Cardiac muscle cell (in vitro differentiated cells and primary cell): ENCODE measurements around the gene NOL4L. TPM values are rescaled to one million over a fixed set of nuclear protein-coding genes. Genes with fewer than 3 reads are reported as not detected.

Experiments used
- DNase-seq, 2 donors: peaks; one replicate each; pipeline versions ENCODE4 v3.0.0 to v3.0.0-alpha.2; 2010 to 2017; ENCODE audit warnings: low read depth in 1 of 2, low spot score in 1 of 2
- H3K27ac ChIP-seq: fragments of 200-600 bp; sonication (generic); 2 replicates; pipeline ENCODE4 v1.5.1; 2016
- H3K27me3 ChIP-seq: fragments of 200-600 bp; sonication (generic); 2 replicates; pipeline ENCODE4 v1.6.0; 2016; ENCODE audit warnings: control low read depth
- H3K36me3 ChIP-seq: fragments of 200-600 bp; sonication (generic); 2 replicates; pipeline ENCODE4 v1.5.1; 2016; ENCODE audit warnings: control low read depth
- H3K4me1 ChIP-seq: fragments of 200-600 bp; sonication (generic); 2 replicates; pipeline ENCODE4 v1.8.1; 2017; ENCODE audit warnings: low read depth, mild to moderate bottlenecking, mixed run types
- H3K4me3 ChIP-seq: fragments of 200-600 bp; sonication (generic); 2 replicates; pipeline ENCODE4 v1.5.1; 2016; ENCODE audit warnings: mild to moderate bottlenecking
- H3K9me3 ChIP-seq: fragments of 200-600 bp; sonication (generic); 2 replicates; pipeline ENCODE4 v1.5.1; 2017; ENCODE audit warnings: low read depth, mild to moderate bottlenecking, control low read depth
- CTCF ChIP-seq: IDR thresholded peaks from 2 replicates; pipeline ENCODE4 v1.5.1; 2012; ENCODE audit warnings: low read depth, mild to moderate bottlenecking, low read length
- polyA plus RNA-seq: library from polyadenylated mRNA; unstranded; fragments of >200 nt; fragmentation: Nextera tagmentation; extraction: Ambion mirVana; gene quantifications from 2 replicates; pipeline ENCODE4 v1.2.1, GENCODE V29; 2016
- total RNA-seq: library from RNA; depleted of rRNA; stranded (reverse); fragments of >200 nt; gene quantifications from 2 replicates; pipeline ENCODE4 v1.2.3, GENCODE V29; 2016

The NOL4L gene
- total and polyA plus RNA-seq, 2 experiments from 2014 or later, result 29.9 to 42.9 TPM

- no peak for DNase-seq
- no peak for TF ChIP-seq CTCF
- Histone ChIP-seq H3K27ac (no peak overlapping the region), H3K27me3 (no peaks in the 10 kb centered on the region), H3K4me1 (peaks cover 23% of the 10 kb centered on the region), H3K4me3 (no peak overlapping the region), H3K9me3 (no peaks in the 10 kb centered on the region), H3K36me3 (no peaks in the 10 kb centered on the region)
Measured at GRCh38 chr20:32523613-32524213, 61.4 kb downstream of the NOL4L start.

- H3K4me3 ChIP-seq, result no peak overlapping the region
- no peak for TF ChIP-seq CTCF
- H3K36me3 ChIP-seq, result no peaks in the 10 kb centered on the region
- H3K27ac ChIP-seq, result no peak overlapping the region
- no peaks in the 10 kb centered on the region for H3K27me3 ChIP-seq
- peaks cover 16% of the 10 kb centered on the region for H3K4me1 ChIP-seq
- H3K9me3 ChIP-seq, result no peaks in the 10 kb centered on the region
- DNase-seq, result no peak
Measured at GRCh38 chr20:32522776-32523612, 62.1 kb downstream of the NOL4L start.

GRCh38 chr20:32522526-32522775 lies 62.7 kb downstream of the NOL4L start:
- no peak for TF ChIP-seq CTCF
- no peaks in the 10 kb centered on the region for H3K9me3 ChIP-seq
- H3K27ac ChIP-seq, result no peak overlapping the region

GRCh38 chr20:32521780-32522525 lies 63.2 kb downstream of the NOL4L start:
- Histone ChIP-seq H3K4me1 (peaks cover 19% of the 10 kb centered on the region), H3K9me3 (no peaks in the 10 kb centered on the region), H3K27me3 (no peaks in the 10 kb centered on the region), H3K4me3 (no peak overlapping the region), H3K36me3 (no peaks in the 10 kb centered on the region), H3K27ac (no peak overlapping the region)
- peak; percentile 72 to 89 for DNase-seq
- TF ChIP-seq CTCF, result peak; percentile 90

More at GRCh38 chr20:32522526-32522775, 62.7 kb downstream of the NOL4L start:
- DNase-seq, result no peak
- Histone ChIP-seq H3K4me1 (peaks cover 14% of the 10 kb centered on the region), H3K27me3 (no peaks in the 10 kb centered on the region), H3K36me3 (no peaks in the 10 kb centered on the region), H3K4me3 (no peak overlapping the region)

GRCh38 chr20:32520927-32521203 lies 64.3 kb downstream of the NOL4L start:
- Histone ChIP-seq H3K9me3 (no peaks in the 10 kb centered on the region), H3K4me1 (peaks cover 22% of the 10 kb centered on the region), H3K4me3 (no peak overlapping the region), H3K27ac (no peak overlapping the region), H3K27me3 (no peaks in the 10 kb centered on the region), H3K36me3 (no peaks in the 10 kb centered on the region)
- no peak for TF ChIP-seq CTCF
- DNase-seq, result no peak
